Right lobe of liver (tissue), 4 donors: ENCODE measurements around the gene MSANTD3.

Experiments
- POLR2A ChIP-seq: fragments of 450-650 bp; IDR thresholded peaks from one replicate; pipeline ENCODE4 v1.6.1; 2017; ENCODE audit warnings: antibody characterized with exemption, mild to moderate bottlenecking
- TF ChIP-seq, protein P1 (sequence below), 4 donors: fragments of 200-600 bp in 3 of 4; fragments of 450-650 bp in 1 of 4; IDR thresholded peaks; one replicate each; pipeline versions ENCODE4 v1.5.1 to v1.8.0; 2016 to 2022; ENCODE audit warnings: antibody characterized with exemption in 4 of 4, mild to moderate bottlenecking in 2 of 4
- donor health status: DM: no; HTN: no; CAD: no.
- donor health status: DM: no; HTN: no; CAD: no.
- donor health status: DM: no; HTN: yes; CAD: no.

DNA sequence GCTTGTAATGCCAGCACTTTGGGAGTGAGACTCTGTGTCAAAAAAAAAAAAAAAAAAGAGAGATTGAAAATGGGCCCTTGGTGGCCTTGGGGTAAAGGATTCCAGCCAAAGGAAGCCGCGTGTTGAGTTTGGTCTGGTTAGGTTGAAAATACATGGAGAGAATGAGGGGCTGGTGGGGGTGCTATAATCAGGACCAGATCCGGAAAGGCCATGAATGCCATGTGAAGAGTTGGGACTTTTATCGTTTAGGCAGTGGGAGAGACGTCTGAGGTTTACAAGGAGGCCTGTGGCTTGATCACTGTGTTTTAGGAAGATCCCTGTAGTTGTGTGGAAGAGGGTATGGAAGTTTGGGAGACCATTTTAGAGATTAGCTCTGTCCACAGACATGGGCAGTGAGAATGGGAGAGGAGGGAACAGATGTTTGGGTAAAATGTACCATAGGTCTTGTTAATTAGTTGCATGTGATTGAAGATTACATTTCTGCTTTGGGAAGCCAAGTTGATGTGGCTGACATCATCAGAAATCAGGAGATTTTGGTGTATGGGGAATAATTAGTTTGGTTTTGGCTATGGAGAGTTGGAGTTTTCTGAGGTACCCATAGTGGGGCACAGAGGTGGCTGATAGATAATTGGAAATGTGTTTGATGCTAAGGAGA, 3.5 kb downstream of the MSANTD3 start:
- TF ChIP-seq, protein P1, sequence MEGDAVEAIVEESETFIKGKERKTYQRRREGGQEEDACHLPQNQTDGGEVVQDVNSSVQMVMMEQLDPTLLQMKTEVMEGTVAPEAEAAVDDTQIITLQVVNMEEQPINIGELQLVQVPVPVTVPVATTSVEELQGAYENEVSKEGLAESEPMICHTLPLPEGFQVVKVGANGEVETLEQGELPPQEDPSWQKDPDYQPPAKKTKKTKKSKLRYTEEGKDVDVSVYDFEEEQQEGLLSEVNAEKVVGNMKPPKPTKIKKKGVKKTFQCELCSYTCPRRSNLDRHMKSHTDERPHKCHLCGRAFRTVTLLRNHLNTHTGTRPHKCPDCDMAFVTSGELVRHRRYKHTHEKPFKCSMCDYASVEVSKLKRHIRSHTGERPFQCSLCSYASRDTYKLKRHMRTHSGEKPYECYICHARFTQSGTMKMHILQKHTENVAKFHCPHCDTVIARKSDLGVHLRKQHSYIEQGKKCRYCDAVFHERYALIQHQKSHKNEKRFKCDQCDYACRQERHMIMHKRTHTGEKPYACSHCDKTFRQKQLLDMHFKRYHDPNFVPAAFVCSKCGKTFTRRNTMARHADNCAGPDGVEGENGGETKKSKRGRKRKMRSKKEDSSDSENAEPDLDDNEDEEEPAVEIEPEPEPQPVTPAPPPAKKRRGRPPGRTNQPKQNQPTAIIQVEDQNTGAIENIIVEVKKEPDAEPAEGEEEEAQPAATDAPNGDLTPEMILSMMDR (IDR thresholded peaks at IDR 0.05) = no peak
- no peak for TF ChIP-seq POLR2A
